HepG2 (cell line): Measurements from ENCODE around the gene RAB40C. TPM values are rescaled to one million over a fixed set of nuclear protein-coding genes. Genes with fewer than 3 reads are reported as not detected.

Experiments used
- ATAC-seq: fragments of 200-7000 bp; cut with Tn5 transposase; 3 replicates; pipeline ENCODE4 v1.9.1; 2020; ENCODE audit warnings: mild to moderate bottlenecking, moderate library complexity
- BruUV-seq: library from RNA; stranded (reverse); fragments of 400-500 nt; replicated peaks from 2 replicates; lab custom pipeline; 2021; lab: Mats Ljungman, UMichigan
- CTCF ChIA-PET: fragments of 300-600 bp; formaldehyde crosslinking; extraction: SDS; loops from one replicate; lab custom pipeline; 2021; ENCODE audit warnings: low total read pairs, inconsistent platforms, low intra/inter-chr PET ratio; lab: Yijun Ruan, JAX
- POLR2A ChIA-PET: fragments of 350-600 bp; sonication (Branson Sonifier 250); formaldehyde crosslinking; loops from one replicate; lab custom pipeline; 2020; ENCODE audit warnings: antibody characterized with exemption, inconsistent platforms; lab: Yijun Ruan, JAX
- DNase-seq: peaks from one replicate; pipeline ENCODE4 v3.0.0-alpha.2; 2015; ENCODE audit warnings: low spot score
- FAIRE-seq: peaks from 3 replicates; lab custom pipeline; 2011; peaks lifted over from hg19 to GRCh38; lab: Jason Lieb, UNC
- H2AFZ ChIP-seq: one replicate; pipeline ENCODE4 v1.6.1; 2011; ENCODE audit warnings: low read length, inconsistent platforms
- H3K27ac ChIP-seq: fragments of 300-600 bp; 3 replicates; pipeline ENCODE4 v1.8.0; 2011; ENCODE audit warnings: mixed run types, mild to moderate bottlenecking, mixed read lengths, low read length, inconsistent platforms; ENCODE audit not compliant: insufficient read depth; ENCODE audit errors: extremely low read length
- H3K27me3 ChIP-seq, 2 experiments: fragments of 200-600 bp in 1 of 2; 2 replicates in 1 of 2; 3 replicates in 1 of 2; pipeline versions ENCODE4 v1.6.0 to v1.8.0; 2011; ENCODE audit warnings: low read length in 2 of 2, mild to moderate bottlenecking in 2 of 2, moderate library complexity in 2 of 2, inconsistent platforms in 1 of 2; ENCODE audit not compliant: insufficient read depth in 2 of 2, control insufficient read depth in 1 of 2
- H3K36me3 ChIP-seq, 2 experiments: fragments of 200-600 bp in 1 of 2; replicated peaks in 1 of 2; 2 replicates in 1 of 2; 3 replicates in 1 of 2; pipeline versions ENCODE4 v1.5.1 to v1.8.0; 2011; ENCODE audit warnings: low read length in 2 of 2, inconsistent platforms in 1 of 2; ENCODE audit not compliant: insufficient read depth in 2 of 2, control insufficient read depth in 1 of 2
- H3K4me1 ChIP-seq: 2 replicates; pipeline ENCODE4 v1.5.1; 2012; ENCODE audit warnings: low read length, inconsistent platforms; ENCODE audit not compliant: insufficient read depth
- H3K4me2 ChIP-seq: 2 replicates; pipeline ENCODE4 v1.6.0; 2011; ENCODE audit warnings: low read depth, low read length, inconsistent platforms
- H3K4me3 ChIP-seq, 3 experiments: fragments of 200-600 bp in 1 of 3; sonication (generic), shearing (Covaris generic) in 1 of 3; replicated peaks in 1 of 3; 2 replicates each; pipeline ENCODE4 v1.5.1; 2011 to 2016; ENCODE audit warnings: low read length in 3 of 3, inconsistent platforms in 2 of 3, low read depth in 2 of 3, mild to moderate bottlenecking in 2 of 3, control low read depth in 1 of 3, mixed read lengths in 1 of 3; ENCODE audit not compliant: insufficient read depth in 1 of 3
- H3K79me2 ChIP-seq: one replicate; pipeline ENCODE4 v1.6.1; 2011; ENCODE audit warnings: low read length, inconsistent platforms; ENCODE audit not compliant: insufficient read depth
- H3K9ac ChIP-seq: 2 replicates; pipeline ENCODE4 v1.6.0; 2011; ENCODE audit warnings: mild to moderate bottlenecking, low read depth, low read length, inconsistent platforms; ENCODE audit not compliant: insufficient read depth
- H3K9me3 ChIP-seq: 2 replicates; pipeline ENCODE4 v1.5.1; 2012; ENCODE audit warnings: mild to moderate bottlenecking, low read length
- H4K20me1 ChIP-seq: 2 replicates; pipeline ENCODE4 v1.6.0; 2011; ENCODE audit warnings: inconsistent platforms, mild to moderate bottlenecking, low read length, moderate library complexity; ENCODE audit not compliant: insufficient read depth
- AGO2 ChIP-seq: fragments of 200-400 bp; formaldehyde crosslinking; optimal IDR thresholded peaks from 2 replicates; pipeline ENCODE3; 2017; ENCODE audit warnings: mild to moderate bottlenecking, low read depth, low read length, moderate library complexity
- HOMEZ ChIP-seq: IDR thresholded peaks from 2 replicates; pipeline ENCODE4 v1.6.1; 2016; ENCODE audit warnings: low read depth
- RBFOX2 ChIP-seq: fragments of 200-400 bp; formaldehyde crosslinking; IDR thresholded peaks from 2 replicates; pipeline ENCODE4 v1.6.1; 2017; ENCODE audit warnings: low read depth, mild to moderate bottlenecking, low read length
- RORA ChIP-seq: sonication (generic); formaldehyde crosslinking; IDR thresholded peaks from 2 replicates; pipeline ENCODE4 v1.5.0; 2020; ENCODE audit warnings: mild to moderate bottlenecking, missing genetic modification reagents, moderate library complexity
- ZNF263 ChIP-seq: sonication (generic); formaldehyde crosslinking; IDR thresholded peaks from 2 replicates; pipeline ENCODE4 v1.4.0; 2020; ENCODE audit warnings: missing genetic modification reagents
- WGBS: methylation state at CpG from one replicate; pipeline ENCODE4 v1.1.6; 2017; ENCODE audit warnings: low lambda C conversion rate; 5-methylcytosine and 5-hydroxymethylcytosine counted together
- in situ Hi-C: cut with HindIII; loops from 2 replicates; pipeline ENCODE4 v1.10.0; 2017; ENCODE audit warnings: low pct_unique_long_range_greater_than_20kb; ENCODE audit not compliant: extremely low pct_ligation_motif_present
- intact Hi-C: fragments of 100-400 bp; cut with micrococcal nuclease; formaldehyde crosslinking; loops from one replicate; pipeline ENCODE4 v1.10.0; 2022; ENCODE audit not compliant: unreplicated experiment
- polyA plus RNA-seq, 8 experiments: library from polyadenylated mRNA; depleted of rRNA in 3 of 8; stranded (reverse) in 7 of 8; unstranded in 1 of 8; fragments of >200 nt; fragmentation: Illumina TruSeq in 4 of 8; extraction: Trizol in 4 of 8; gene quantifications; 2 replicates each; pipeline versions ENCODE4 v1.2.1 to v1.2.3, GENCODE V29; 2011 to 2016; ENCODE audit warnings: low read depth in 4 of 8, missing spikeins in 1 of 8, mixed read lengths in 1 of 8; ENCODE audit not compliant: insufficient read depth in 1 of 8
- total RNA-seq, 5 experiments: library from RNA; depleted of rRNA; stranded (reverse); fragments of >200 nt; fragmentation: Illumina TruSeq; extraction: Trizol; gene quantifications; 2 replicates each; pipeline ENCODE4 v1.2.3, GENCODE V29; 2016; ENCODE audit warnings: low read depth in 1 of 5

Gene RAB40C
- total and polyA plus RNA-seq, 2 of the 13 experiments (the other 11 are each of a cell fraction or from before 2014, with no cell fraction given) = 7.7 to 11.5 TPM

DNA sequence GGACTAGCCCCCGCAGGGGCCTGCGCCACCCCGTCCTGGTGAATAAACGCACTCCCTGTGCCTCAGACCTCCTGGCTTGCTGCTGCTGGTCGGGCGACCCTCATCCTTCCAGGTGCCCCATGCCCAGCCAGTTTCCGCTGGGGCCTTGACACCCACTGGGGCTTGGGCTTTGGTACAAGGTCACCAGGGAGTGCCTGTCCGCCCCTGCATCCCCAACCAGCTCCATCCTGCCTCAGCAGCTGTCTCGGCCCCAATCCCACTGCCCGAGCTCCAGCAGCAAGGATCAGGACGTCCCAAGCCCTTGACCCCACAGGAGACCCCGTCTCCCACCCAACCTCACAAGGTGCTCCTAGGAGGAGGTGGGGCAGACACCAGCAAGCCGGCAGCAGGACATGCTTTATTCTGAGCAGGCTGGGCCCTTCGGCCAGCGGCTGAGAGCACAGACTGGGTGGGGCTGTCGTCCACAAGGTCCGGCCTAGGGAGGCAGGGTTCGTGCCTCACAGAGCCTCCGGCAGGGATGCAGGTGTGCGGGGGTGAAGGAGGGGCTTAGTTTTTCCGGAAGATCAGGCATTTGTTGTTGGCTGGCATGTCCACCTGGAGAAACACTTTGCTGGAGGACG, 44.3 kb downstream of the RAB40C start:
- POLR2A ChIA-PET = no interaction called here
- ATAC-seq (no peak), DNase-seq (no peak), FAIRE-seq (no peak)
- no peaks in the 10 kb centered on the region for H3K9me3 ChIP-seq
- CTCF ChIA-PET = no interaction called here
- no peak overlapping the region for H3K9ac ChIP-seq
- 95% methylated on average over 6 of the region's 22 CpGs for WGBS
- no peak overlapping the region for H2AFZ ChIP-seq
- intact Hi-C loops (no loop called here), in situ Hi-C loops (no loop called here)
- H3K36me3 ChIP-seq = no peaks in the 10 kb centered on the region; a peak in 1 of 5 replicates
- no peak overlapping the region for H3K27ac ChIP-seq
- BruUV-seq = no TSS peak
- H4K20me1 ChIP-seq = no peaks in the 10 kb centered on the region
- no peaks in the 10 kb centered on the region for H3K27me3 ChIP-seq
- H3K4me3 ChIP-seq = no peak overlapping the region
- H3K4me2 ChIP-seq = no peak overlapping the region
- peaks cover 38% of the 10 kb centered on the region for H3K4me1 ChIP-seq
- TF ChIP-seq RORA (CRISPR knock-in tag) = no peak
- TF ChIP-seq RBFOX2 = peak; percentile 38; the same call in 1 of the 2 replicates
- peak; percentile 64 for TF ChIP-seq AGO2
- peaks cover 6% of the 10 kb centered on the region for H3K79me2 ChIP-seq

GRCh38 chr16:634996-635395, 45.1 kb downstream of the RAB40C start:
- no peak overlapping the region for H2AFZ ChIP-seq
- in situ Hi-C loops (no loop called here), intact Hi-C loops (no loop called here)
- no peaks in the 10 kb centered on the region; a peak in 1 of 5 replicates for H3K36me3 ChIP-seq
- H3K9ac ChIP-seq = peak overlapping the region; percentile 83; the same call in 1 of the 2 replicates
- peaks cover 6% of the 10 kb centered on the region for H3K79me2 ChIP-seq
- ATAC-seq (no peak), FAIRE-seq (no peak)
- no peaks in the 10 kb centered on the region for H4K20me1 ChIP-seq
- peaks cover 31% of the 10 kb centered on the region for H3K4me1 ChIP-seq
- POLR2A ChIA-PET = no interaction called here
- CTCF ChIA-PET = no interaction called here
- TF ChIP-seq ZNF263 (peak; percentile 27; the same call in 1 of the 2 replicates), HOMEZ (CRISPR knock-in tag) (no peak)
- TF ChIP-seq, all 625 proteins: peak for 1
- H3K4me3 ChIP-seq = peak overlapping the region; percentile 90 to 94 (median 92)
- WGBS = 93% methylated on average over 2 of the region's 7 CpGs
- H3K27ac ChIP-seq = no peak overlapping the region
- peak overlapping the region; percentile 99 for H3K4me2 ChIP-seq
- H3K9me3 ChIP-seq = no peaks in the 10 kb centered on the region
- H3K27me3 ChIP-seq = no peaks in the 10 kb centered on the region
- no peak for DNase-seq
- no TSS peak for BruUV-seq
